Endothelial cell of umbilical vein (primary cell): Measurements from ENCODE around the gene YAE1. TPM values are rescaled to one million over a fixed set of nuclear protein-coding genes. Genes with fewer than 3 reads are reported as not detected.

Source experiments
- BruUV-seq: library from RNA; stranded (reverse); fragments of 400-500 nt; replicated peaks from 2 replicates; lab custom pipeline; 2021; lab: Mats Ljungman, UMichigan
- CTCF ChIA-PET: fragments of 300-600, 350-600 bp; sonication (Branson Sonifier 250); formaldehyde crosslinking; loops from one replicate; lab custom pipeline; 2021; ENCODE audit warnings: antibody characterized with exemption, inconsistent platforms; lab: Charles Lee
- POLR2A ChIA-PET: fragments of 300-600, 350-600 bp; sonication (Branson Sonifier 250); formaldehyde crosslinking; loops from one replicate; lab custom pipeline; 2021; ENCODE audit warnings: antibody characterized with exemption, inconsistent platforms; lab: Charles Lee
- DNase-seq: peaks from one replicate; pipeline ENCODE4 v3.0.0-alpha.2; 2011; ENCODE audit warnings: low read depth, low spot score
- FAIRE-seq: peaks from 2 replicates; lab custom pipeline; 2011; peaks lifted over from hg19 to GRCh38; lab: Jason Lieb, UNC
- H2AFZ ChIP-seq: 2 replicates; pipeline ENCODE4 v1.6.0; 2012; ENCODE audit warnings: low read depth, low read length, control low read depth, inconsistent platforms
- H3K27ac ChIP-seq: 2 replicates; pipeline ENCODE4 v1.5.1; 2011; ENCODE audit warnings: low read depth, mild to moderate bottlenecking, control low read depth, low read length, moderate library complexity; ENCODE audit not compliant: insufficient read depth
- H3K27me3 ChIP-seq, 2 experiments: 2 replicates each; pipeline versions ENCODE4 v1.6.0 to v1.6.1; 2011; ENCODE audit warnings: low read length in 2 of 2, mixed read lengths in 1 of 2; ENCODE audit not compliant: control insufficient read depth in 2 of 2, insufficient read depth in 2 of 2
- H3K36me3 ChIP-seq, 2 experiments: 2 replicates in 1 of 2; 3 replicates in 1 of 2; pipeline ENCODE4 v1.5.1; 2011; ENCODE audit warnings: low read length in 2 of 2, mild to moderate bottlenecking in 1 of 2, moderate library complexity in 1 of 2; ENCODE audit not compliant: control insufficient read depth in 2 of 2, insufficient read depth in 2 of 2; ENCODE audit errors: extremely low read depth in 1 of 2
- H3K4me1 ChIP-seq: 3 replicates; pipeline ENCODE4 v1.5.1; 2011; ENCODE audit warnings: mild to moderate bottlenecking, low read length; ENCODE audit not compliant: control insufficient read depth, insufficient read depth; ENCODE audit errors: extremely low read depth
- H3K4me2 ChIP-seq: 2 replicates; pipeline ENCODE4 v1.6.1; 2011; ENCODE audit warnings: low read length, control low read depth, mixed read lengths; ENCODE audit not compliant: insufficient read depth
- H3K4me3 ChIP-seq, 3 experiments: fragments of 200-600 bp in 1 of 3; sonication (generic), shearing (Covaris generic) in 1 of 3; replicated peaks in 1 of 3; 2 replicates each; pipeline ENCODE4 v1.5.1; 2011 to 2016; ENCODE audit warnings: control low read depth in 3 of 3, low read length in 3 of 3, mild to moderate bottlenecking in 2 of 3, inconsistent platforms in 1 of 3, low read depth in 1 of 3, moderate library complexity in 1 of 3; ENCODE audit not compliant: insufficient read depth in 1 of 3
- H3K79me2 ChIP-seq: 2 replicates; pipeline ENCODE4 v1.6.0; 2012; ENCODE audit warnings: low read length, inconsistent platforms; ENCODE audit not compliant: control insufficient read depth, insufficient read depth
- H3K9ac ChIP-seq: replicated peaks from 2 replicates; pipeline ENCODE3; 2011; ENCODE audit warnings: low read length, control low read depth; ENCODE audit not compliant: insufficient read depth; ENCODE audit errors: extremely low read depth
- H3K9me1 ChIP-seq: replicated peaks from 3 replicates; pipeline ENCODE4 v1.6.0; 2011; ENCODE audit warnings: mild to moderate bottlenecking, low read length; ENCODE audit not compliant: control insufficient read depth, insufficient read depth; ENCODE audit errors: extremely low read depth
- H3K9me3 ChIP-seq: replicated peaks from 2 replicates; pipeline ENCODE4 v1.5.1; 2012; ENCODE audit warnings: low read length, inconsistent platforms; ENCODE audit not compliant: control insufficient read depth, insufficient read depth
- H4K20me1 ChIP-seq: replicated peaks from 2 replicates; pipeline ENCODE3; 2011; ENCODE audit warnings: mild to moderate bottlenecking, low read length; ENCODE audit not compliant: control insufficient read depth, insufficient read depth; ENCODE audit errors: extremely low read depth
- CTCF ChIP-seq, 2 donors: IDR thresholded peaks; 1 replicate in 1 of 2; 2 replicates in 1 of 2; pipeline ENCODE4 v1.5.1; 2011; ENCODE audit warnings: low read length in 2 of 2, mild to moderate bottlenecking in 2 of 2, moderate library complexity in 2 of 2, control low read depth in 1 of 2, inconsistent platforms in 1 of 2, low read depth in 1 of 2; ENCODE audit not compliant: insufficient read depth in 1 of 2; ENCODE audit errors: extremely low read depth in 1 of 2
- EZH2 ChIP-seq: IDR thresholded peaks from 2 replicates; pipeline ENCODE4 v1.6.1; 2012; ENCODE audit warnings: borderline replicate concordance, low read depth, mild to moderate bottlenecking, moderate library complexity, low read length, inconsistent platforms; ENCODE audit not compliant: severe bottlenecking
- FOS ChIP-seq: IDR thresholded peaks from 2 replicates; pipeline ENCODE4 v1.6.1; 2011; ENCODE audit warnings: mild to moderate bottlenecking, low read length, moderate library complexity, borderline replicate concordance; ENCODE audit not compliant: insufficient read depth
- GATA2 ChIP-seq: IDR thresholded peaks from 2 replicates; pipeline ENCODE4 v1.7.0; 2011; ENCODE audit warnings: low read depth, mild to moderate bottlenecking, moderate library complexity, mixed read lengths, low read length; ENCODE audit not compliant: insufficient read length, insufficient read depth
- JUN ChIP-seq: IDR thresholded peaks from 2 replicates; pipeline ENCODE4 v1.6.1; 2011; ENCODE audit warnings: borderline replicate concordance, low read depth; ENCODE audit not compliant: insufficient read length, insufficient read depth
- MAX ChIP-seq: IDR thresholded peaks from 2 replicates; pipeline ENCODE4 v1.6.1; 2011; ENCODE audit not compliant: insufficient read depth, insufficient read length
- MYC ChIP-seq: IDR thresholded peaks from one replicate; pipeline ENCODE4 v1.6.1; 2011; ENCODE audit warnings: mild to moderate bottlenecking, low read depth, low read length
- POLR2A ChIP-seq: IDR thresholded peaks from 2 replicates; pipeline ENCODE4 v1.6.1; 2012; ENCODE audit warnings: low read depth, mild to moderate bottlenecking, control low read depth, low read length
- POLR2AphosphoS5 ChIP-seq: IDR thresholded peaks from 2 replicates; pipeline ENCODE4 v1.6.1; 2012; ENCODE audit warnings: low read depth, mild to moderate bottlenecking, control low read depth, low read length, moderate library complexity; ENCODE audit not compliant: insufficient read depth
- dilution Hi-C: fragments of 300-500 bp; cut with MboI; formaldehyde crosslinking; loops from one replicate; pipeline ENCODE4 v1.15.0; 2019; ENCODE audit warnings: low sequenced_read_pairs; ENCODE audit not compliant: extremely low pct_ligation_motif_present
- intact Hi-C: fragments of 100-400 bp; cut with micrococcal nuclease; formaldehyde crosslinking; loops from one replicate; pipeline ENCODE4 v1.10.0; 2022
- polyA plus RNA-seq, 4 experiments: library from polyadenylated mRNA; depleted of rRNA in 3 of 4; stranded (reverse) in 3 of 4; unstranded in 1 of 4; fragments of >200 nt; gene quantifications; 2 replicates each; pipeline versions ENCODE4 v1.2.1 to v1.2.3, GENCODE V29; 2011 to 2012; ENCODE audit warnings: missing spikeins in 1 of 4
- total RNA-seq: library from RNA; stranded (reverse); gene quantifications from 2 replicates; pipeline ENCODE4 v1.2.3, GENCODE V29; 2021

Gene YAE1
- total and polyA plus RNA-seq, 2 donors (not counting 3 experiments of a cell fraction or from before 2014, with no cell fraction given): 13.3 to 20.7 TPM

GRCh38 chr7:39527951-39528350 lies 38.3 kb upstream of the YAE1 start:
- Histone ChIP-seq H4K20me1 (no peaks in the 10 kb centered on the region), H3K79me2 (no peaks in the 10 kb centered on the region), H3K27me3 (peaks cover 0 to 4% of the 10 kb centered on the region in 2 experiments), H3K4me2 (no peak overlapping the region), H3K9me3 (no peaks in the 10 kb centered on the region), H3K4me1 (no peaks in the 10 kb centered on the region), H3K9me1 (no peaks in the 10 kb centered on the region), H3K36me3 (no peaks in the 10 kb centered on the region), H3K4me3 (no peak overlapping the region), H2AFZ (no peak overlapping the region), H3K27ac (no peak overlapping the region), H3K9ac (no peak overlapping the region)
- ChIA-PET CTCF (no interaction called here), POLR2A (no interaction called here)
- dilution Hi-C loops (no loop called here), intact Hi-C loops (no loop called here)
- DNase-seq (no peak), FAIRE-seq (no peak)
- TF ChIP-seq GATA2: no peak
- TF ChIP-seq POLR2AphosphoS5: no peak
- TF ChIP-seq POLR2A: no peak
- TF ChIP-seq JUN: no peak
- TF ChIP-seq FOS: no peak
- TF ChIP-seq MYC: no peak
- no peak for TF ChIP-seq MAX
- TF ChIP-seq CTCF (IDR thresholded peaks at IDR 0.05; ENCODE audit: extremely low read depth in 1 of 2, insufficient read depth in 1 of 2, low read depth in 1 of 2, low read length in 2 of 2): no peak
- TF ChIP-seq EZH2: no peak
- BruUV-seq: no TSS peak
